H9 (cell line): ENCODE measurements around the gene BRF1. TPM values are rescaled to one million over a fixed set of nuclear protein-coding genes. Genes with fewer than 3 reads are reported as not detected.

Experiments
- DNase-seq: peaks from one replicate; pipeline ENCODE4 v3.0.0-alpha.2; 2017
- H2AFZ ChIP-seq: one replicate; pipeline ENCODE4 v1.6.1; 2013; ENCODE audit warnings: mild to moderate bottlenecking, low read length, control low read depth, moderate library complexity
- H2AK5ac ChIP-seq: 2 replicates; pipeline ENCODE4 v1.6.1; 2013; ENCODE audit warnings: low read length, control low read depth, mixed read lengths; ENCODE audit not compliant: insufficient read length
- H2BK120ac ChIP-seq: one replicate; pipeline ENCODE4 v1.6.1; 2013; ENCODE audit warnings: low read depth, mild to moderate bottlenecking, low read length, control low read depth, inconsistent platforms; ENCODE audit not compliant: poor library complexity, severe bottlenecking
- H2BK12ac ChIP-seq: 2 replicates; pipeline ENCODE4 v1.6.1; 2013; ENCODE audit warnings: low read length, control low read depth, mixed read lengths, low read depth; ENCODE audit not compliant: insufficient read length
- H2BK15ac ChIP-seq: 2 replicates; pipeline ENCODE4 v1.6.1; 2013; ENCODE audit warnings: low read depth, low read length, control low read depth
- H2BK20ac ChIP-seq: one replicate; pipeline ENCODE4 v1.6.1; 2013; ENCODE audit warnings: low read depth, mild to moderate bottlenecking, low read length, control low read depth, inconsistent platforms; ENCODE audit not compliant: poor library complexity, severe bottlenecking
- H2BK5ac ChIP-seq: 2 replicates; pipeline ENCODE4 v1.6.1; 2013; ENCODE audit warnings: low read length, control low read depth, mixed read lengths; ENCODE audit not compliant: insufficient read length
- H3K14ac ChIP-seq: 2 replicates; pipeline ENCODE4 v1.6.1; 2013; ENCODE audit warnings: low read length, control low read depth; ENCODE audit not compliant: insufficient read depth
- H3K18ac ChIP-seq: 2 replicates; pipeline ENCODE4 v1.6.1; 2013; ENCODE audit warnings: low read depth, mild to moderate bottlenecking, mixed read lengths, low read length, control low read depth; ENCODE audit not compliant: insufficient read length
- H3K23ac ChIP-seq: 2 replicates; pipeline ENCODE4 v1.6.1; 2013; ENCODE audit warnings: low read length, control low read depth, mixed read lengths, low read depth; ENCODE audit not compliant: insufficient read length
- H3K23me2 ChIP-seq: 2 replicates; pipeline ENCODE4 v1.6.1; 2013; ENCODE audit warnings: low read depth, mild to moderate bottlenecking, mixed read lengths, low read length, control low read depth; ENCODE audit not compliant: insufficient read length, poor library complexity, severe bottlenecking
- H3K27ac ChIP-seq: 2 replicates; pipeline ENCODE4 v1.5.1; 2013; ENCODE audit warnings: low read length, control low read depth, mixed read lengths, low read depth; ENCODE audit not compliant: insufficient read length
- H3K27me3 ChIP-seq: 2 replicates; pipeline ENCODE4 v1.6.1; 2013; ENCODE audit warnings: low read length, control low read depth, inconsistent platforms; ENCODE audit not compliant: insufficient read depth
- H3K4ac ChIP-seq: 2 replicates; pipeline ENCODE4 v1.6.1; 2013; ENCODE audit warnings: low read depth, mild to moderate bottlenecking, control low read depth, inconsistent platforms, low read length, moderate library complexity
- H3K4me1 ChIP-seq: 2 replicates; pipeline ENCODE4 v1.6.1; 2013; ENCODE audit warnings: low read length, control low read depth, inconsistent platforms; ENCODE audit not compliant: insufficient read depth
- H3K4me2 ChIP-seq: 2 replicates; pipeline ENCODE4 v1.6.1; 2013; ENCODE audit warnings: low read length, control low read depth, mixed read lengths; ENCODE audit not compliant: insufficient read length, insufficient read depth
- H3K56ac ChIP-seq: 2 replicates; pipeline ENCODE4 v1.6.1; 2013; ENCODE audit warnings: low read depth, mild to moderate bottlenecking, mixed read lengths, low read length, control low read depth; ENCODE audit not compliant: insufficient read length
- H3K79me1 ChIP-seq: 2 replicates; pipeline ENCODE4 v1.6.1; 2013; ENCODE audit warnings: low read depth, mild to moderate bottlenecking, moderate library complexity, low read length, control low read depth, inconsistent platforms; ENCODE audit not compliant: insufficient read depth, poor library complexity, severe bottlenecking
- H3K79me2 ChIP-seq: 2 replicates; pipeline ENCODE4 v1.6.1; 2013; ENCODE audit warnings: low read length, control low read depth, inconsistent platforms; ENCODE audit not compliant: insufficient read depth
- H3K9ac ChIP-seq: 2 replicates; pipeline ENCODE4 v1.6.1; 2013; ENCODE audit warnings: low read length, control low read depth, mixed read lengths; ENCODE audit not compliant: insufficient read length; ENCODE audit errors: extremely low read depth
- H3K9me3 ChIP-seq: one replicate; pipeline ENCODE4 v1.6.1; 2013; ENCODE audit warnings: low read depth, low read length, inconsistent platforms; ENCODE audit not compliant: control insufficient read depth
- H3T11ph ChIP-seq: one replicate; pipeline ENCODE4 v1.6.1; 2013; ENCODE audit warnings: mild to moderate bottlenecking, low read length, control low read depth, inconsistent platforms
- H4K20me1 ChIP-seq: one replicate; pipeline ENCODE4 v1.6.1; 2013; ENCODE audit not compliant: control insufficient read depth, insufficient read length, insufficient read depth
- H4K5ac ChIP-seq: 2 replicates; pipeline ENCODE4 v1.6.1; 2013; ENCODE audit warnings: low read depth, mild to moderate bottlenecking, mixed read lengths, low read length, control low read depth; ENCODE audit not compliant: insufficient read length
- H4K8ac ChIP-seq: replicated peaks from 2 replicates; pipeline ENCODE4 v1.6.1; 2013; ENCODE audit warnings: low read length, control low read depth, mixed read lengths, low read depth; ENCODE audit not compliant: insufficient read length
- H4K91ac ChIP-seq: 2 replicates; pipeline ENCODE4 v1.6.1; 2013; ENCODE audit warnings: low read depth, mild to moderate bottlenecking, moderate library complexity, mixed read lengths, low read length, control low read depth; ENCODE audit not compliant: insufficient read length
- H3K27ac Mint-ChIP-seq, 3 experiments: 2 replicates in 2 of 3; 3 replicates in 1 of 3; pipeline ENCODE4 v1.8.0; 2020 to 2021; ENCODE audit warnings: mixed read lengths in 3 of 3, mild to moderate bottlenecking in 1 of 3, moderate library complexity in 1 of 3
- H3K27me3 Mint-ChIP-seq: 2 replicates; pipeline ENCODE4 v1.8.0; 2021; ENCODE audit warnings: low read depth, mild to moderate bottlenecking, moderate library complexity, mixed read lengths
- H3K36me3 Mint-ChIP-seq, 3 experiments: 2 replicates in 2 of 3; 3 replicates in 1 of 3; pipeline ENCODE4 v1.8.0; 2020 to 2021; ENCODE audit warnings: low read depth in 3 of 3, mixed read lengths in 3 of 3; ENCODE audit not compliant: insufficient read depth in 1 of 3
- H3K4me1 Mint-ChIP-seq, 2 experiments: 2 replicates each; pipeline ENCODE4 v1.8.0; 2020; ENCODE audit warnings: mixed read lengths in 2 of 2
- H3K4me3 Mint-ChIP-seq, 2 experiments: 2 replicates in 1 of 2; 3 replicates in 1 of 2; pipeline ENCODE4 v1.8.0; 2020 to 2021; ENCODE audit warnings: mild to moderate bottlenecking in 2 of 2, mixed read lengths in 2 of 2, moderate library complexity in 1 of 2
- H3K9me3 Mint-ChIP-seq, 2 experiments: 2 replicates in 1 of 2; 3 replicates in 1 of 2; pipeline ENCODE4 v1.8.0; 2020; ENCODE audit warnings: mild to moderate bottlenecking in 2 of 2, mixed read lengths in 2 of 2, moderate library complexity in 1 of 2
- WGBS: extraction: QIAGEN DNeasy Blood & Tissue Kit; methylation state at CpG from one replicate; pipeline ENCODE4 v1.1.7; 2013; ENCODE audit warnings: missing lambda C conversion rate, low lambda C conversion rate, mixed read lengths; ENCODE audit not compliant: insufficient read length; ENCODE audit errors: extremely low coverage; 5-methylcytosine and 5-hydroxymethylcytosine counted together
- total RNA-seq: library from RNA; stranded (reverse); gene quantifications from 2 replicates; pipeline ENCODE4 v1.2.1, GENCODE V29; 2021
- TF ChIP-seq, protein P1 (sequence below): fragments of 200-600 bp; sonication (generic); conservative IDR thresholded peaks from 3 replicates; pipeline ENCODE4 v1.8.0; 2021; ENCODE audit warnings: antibody characterized with exemption, mild to moderate bottlenecking

BRF1 gene
- total RNA-seq, 1 experiment from 2014 or later = 28.3 TPM

- H3K9me3 ChIP-seq = no peaks in the 10 kb centered on the region
- H3T11ph ChIP-seq = no peak overlapping the region
- no peak overlapping the region for H4K5ac ChIP-seq
- H3K4ac ChIP-seq = no peak overlapping the region
- H3K18ac ChIP-seq = no peak overlapping the region
- H3K9ac ChIP-seq = no peak overlapping the region
- H2BK15ac ChIP-seq = no peak overlapping the region
- H3K4me1 ChIP-seq = no peaks in the 10 kb centered on the region
- H3K23me2 ChIP-seq = peaks cover 3% of the 10 kb centered on the region
- H2AFZ ChIP-seq = no peak overlapping the region
- no peak overlapping the region for H3K27ac ChIP-seq
- no peak for DNase-seq
- no peak overlapping the region for H3K4me2 ChIP-seq
- H3K27me3 ChIP-seq = peaks cover 7% of the 10 kb centered on the region; the same call in 1 of the 2 replicates
- no peaks in the 10 kb centered on the region for H3K79me2 ChIP-seq
- no peak overlapping the region for H4K91ac ChIP-seq
- TF ChIP-seq, protein P1, sequence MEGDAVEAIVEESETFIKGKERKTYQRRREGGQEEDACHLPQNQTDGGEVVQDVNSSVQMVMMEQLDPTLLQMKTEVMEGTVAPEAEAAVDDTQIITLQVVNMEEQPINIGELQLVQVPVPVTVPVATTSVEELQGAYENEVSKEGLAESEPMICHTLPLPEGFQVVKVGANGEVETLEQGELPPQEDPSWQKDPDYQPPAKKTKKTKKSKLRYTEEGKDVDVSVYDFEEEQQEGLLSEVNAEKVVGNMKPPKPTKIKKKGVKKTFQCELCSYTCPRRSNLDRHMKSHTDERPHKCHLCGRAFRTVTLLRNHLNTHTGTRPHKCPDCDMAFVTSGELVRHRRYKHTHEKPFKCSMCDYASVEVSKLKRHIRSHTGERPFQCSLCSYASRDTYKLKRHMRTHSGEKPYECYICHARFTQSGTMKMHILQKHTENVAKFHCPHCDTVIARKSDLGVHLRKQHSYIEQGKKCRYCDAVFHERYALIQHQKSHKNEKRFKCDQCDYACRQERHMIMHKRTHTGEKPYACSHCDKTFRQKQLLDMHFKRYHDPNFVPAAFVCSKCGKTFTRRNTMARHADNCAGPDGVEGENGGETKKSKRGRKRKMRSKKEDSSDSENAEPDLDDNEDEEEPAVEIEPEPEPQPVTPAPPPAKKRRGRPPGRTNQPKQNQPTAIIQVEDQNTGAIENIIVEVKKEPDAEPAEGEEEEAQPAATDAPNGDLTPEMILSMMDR = no peak
- H2BK12ac ChIP-seq = no peak overlapping the region
- H2AK5ac ChIP-seq = no peak overlapping the region
- no peaks in the 10 kb centered on the region for H3K79me1 ChIP-seq
- H3K4me1 Mint-ChIP-seq = peaks cover 14 to 24% of the 10 kb centered on the region in 2 experiments
- no peaks in the 10 kb centered on the region for H4K20me1 ChIP-seq
- no peak overlapping the region for H4K8ac ChIP-seq
- no CpG with 5 or more reads among the region's 32 CpGs for WGBS
- no peak overlapping the region for H2BK120ac ChIP-seq
- no peaks in the 10 kb centered on the region for H3K9me3 Mint-ChIP-seq
- peak overlapping the region in 1 of 3 experiments; percentile 35; a peak in 1 of 7 replicates for H3K27ac Mint-ChIP-seq
- H3K36me3 Mint-ChIP-seq = no peaks in the 10 kb centered on the region
- H2BK5ac ChIP-seq = no peak overlapping the region
- no peak overlapping the region for H3K4me3 Mint-ChIP-seq
- H3K27me3 Mint-ChIP-seq = peaks cover 26% of the 10 kb centered on the region
- no peak overlapping the region for H2BK20ac ChIP-seq
- no peak overlapping the region for H3K56ac ChIP-seq
- H3K14ac ChIP-seq = no peak overlapping the region
- no peak overlapping the region for H3K23ac ChIP-seq
These were observed 134.9 kb downstream of the BRF1 start for GRCh38 chr14:105165761-105166485.
